ENCODE measurements around the gene ATPAF2.

ATPAF2 gene

GRCh38 chr17:18038149-18038850 lies 668 bp downstream of the ATPAF2 start:
- Mint-ChIP-seq H3K9me3 (no peaks in the 10 kb centered on the region), H3K36me3 (ENCODE audit: low read depth) (no peaks in the 10 kb centered on the region), H3K4me3 (peak overlapping the region; percentile 99), H3K4me1 (peaks cover 53% of the 10 kb centered on the region), H3K27ac (peak overlapping the region; percentile 22), H3K27me3 (ENCODE audit: low read depth, poor library complexity) (peaks cover 6% of the 10 kb centered on the region)
- no peak for DNase-seq
- no peak for TF ChIP-seq CTCF (IDR thresholded peaks at IDR 0.05)

GRCh38 chr17:18037486-18037885 lies 1.5 kb downstream of the ATPAF2 start:
- no peak for TF ChIP-seq CTCF (IDR thresholded peaks at IDR 0.05)
- H3K4me1 Mint-ChIP-seq = peaks cover 52% of the 10 kb centered on the region
- DNase-seq = no peak
- no peaks in the 10 kb centered on the region for H3K9me3 Mint-ChIP-seq
- no peaks in the 10 kb centered on the region for H3K36me3 Mint-ChIP-seq (ENCODE audit: low read depth)
- no peak overlapping the region for H3K27ac Mint-ChIP-seq
- peak overlapping the region; percentile 99 for H3K4me3 Mint-ChIP-seq
- peaks cover 6% of the 10 kb centered on the region for H3K27me3 Mint-ChIP-seq (ENCODE audit: low read depth, poor library complexity)

- H3K4me3 Mint-ChIP-seq = no peak overlapping the region
- peaks cover 44% of the 10 kb centered on the region for H3K4me1 Mint-ChIP-seq
- H3K27me3 Mint-ChIP-seq (ENCODE audit: low read depth, poor library complexity) = peaks cover 4% of the 10 kb centered on the region
- no peaks in the 10 kb centered on the region for H3K9me3 Mint-ChIP-seq
- TF ChIP-seq CTCF (IDR thresholded peaks at IDR 0.05) = no peak
- no peaks in the 10 kb centered on the region for H3K36me3 Mint-ChIP-seq (ENCODE audit: low read depth)
- DNase-seq = no peak
- H3K27ac Mint-ChIP-seq = no peak overlapping the region
These were observed 3.3 kb downstream of the ATPAF2 start for GRCh38 chr17:18035704-18036103.

- DNase-seq = peak; percentile 31
- H3K27ac Mint-ChIP-seq = peak overlapping the region; percentile 66
- no peaks in the 10 kb centered on the region for H3K9me3 Mint-ChIP-seq
These were observed 5.4 kb downstream of the ATPAF2 start for GRCh38 chr17:18033442-18034099.

GRCh38 chr17:18031955-18032354 lies 7.0 kb downstream of the ATPAF2 start:
- TF ChIP-seq CTCF (IDR thresholded peaks at IDR 0.05) = no peak
- H3K27me3 Mint-ChIP-seq (ENCODE audit: low read depth, poor library complexity) = no peaks in the 10 kb centered on the region
- no peaks in the 10 kb centered on the region for H3K9me3 Mint-ChIP-seq
- H3K36me3 Mint-ChIP-seq (ENCODE audit: low read depth) = no peaks in the 10 kb centered on the region
- H3K4me3 Mint-ChIP-seq = no peak overlapping the region
- peaks cover 22% of the 10 kb centered on the region for H3K4me1 Mint-ChIP-seq
- DNase-seq = no peak
- no peak overlapping the region for H3K27ac Mint-ChIP-seq

More at GRCh38 chr17:18033442-18034099, 5.4 kb downstream of the ATPAF2 start:
- peaks cover 28% of the 10 kb centered on the region for H3K4me1 Mint-ChIP-seq
- H3K36me3 Mint-ChIP-seq (ENCODE audit: low read depth) = no peaks in the 10 kb centered on the region
- H3K27me3 Mint-ChIP-seq (ENCODE audit: low read depth, poor library complexity) = no peaks in the 10 kb centered on the region
- peak; percentile 53 for TF ChIP-seq CTCF (IDR thresholded peaks at IDR 0.05)
- no peak overlapping the region for H3K4me3 Mint-ChIP-seq

All from nephron progenitor cell (in vitro differentiated cells).